PC-3 (cell line): Measurements from ENCODE around the gene KCNJ9.

Experiments used
- CTCF ChIP-seq: fragments of 300-600 bp; sonication (generic); conservative IDR thresholded peaks from 2 replicates; pipeline ENCODE4 v1.5.1; 2017; ENCODE audit warnings: antibody characterized with exemption, low read depth, mild to moderate bottlenecking, low read length
- EZH2phosphoT487 ChIP-seq: fragments of 300-600 bp; sonication (generic); IDR thresholded peaks from 2 replicates; pipeline ENCODE4 v1.6.1; 2018; ENCODE audit warnings: mild to moderate bottlenecking, antibody characterized with exemption, low read length, borderline replicate concordance

- no peak for TF ChIP-seq CTCF
- TF ChIP-seq EZH2phosphoT487 = no peak
Measured at GRCh38 chr1:160096274-160097116, 15.2 kb downstream of the KCNJ9 start.
